ENCODE data around the gene NHERF2.

Gene NHERF2

DNA sequence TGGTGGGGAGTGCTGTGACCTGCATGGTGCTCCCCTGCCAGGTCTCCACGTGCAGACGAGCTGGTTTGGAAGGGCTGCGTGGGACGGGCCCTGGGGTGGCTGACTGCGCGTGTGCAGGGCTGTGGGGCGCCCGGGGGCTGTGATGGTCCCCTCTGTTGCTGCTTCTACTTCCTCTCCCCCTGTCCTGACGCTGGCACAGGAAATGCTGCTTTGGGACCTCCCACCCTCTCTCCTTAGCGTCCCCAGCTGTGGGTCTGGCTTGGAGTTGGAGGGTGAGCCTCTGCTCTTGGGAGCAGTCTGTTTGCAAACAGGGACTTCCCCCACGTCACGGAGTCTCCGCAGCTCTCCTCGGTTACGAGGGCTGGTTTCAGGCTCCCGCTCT is 56.3 kb downstream of the NHERF2 start:
- no peaks in the 10 kb centered on the region for H3K4me1 ChIP-seq (ENCODE audit: control insufficient read depth, insufficient read depth, low read length, poor library complexity, severe bottlenecking)
- no peak for DNase-seq
- H3K27ac ChIP-seq (ENCODE audit: insufficient read depth, low read length, poor library complexity, severe bottlenecking), result no peak overlapping the region
- H3K36me3 ChIP-seq (ENCODE audit: control insufficient read depth, insufficient read depth, low read length), result peaks cover 83% of the 10 kb centered on the region
- no peak overlapping the region for H3K4me3 ChIP-seq (ENCODE audit: insufficient read depth, low read depth, low read length, poor library complexity, severe bottlenecking)
- H3K9me3 ChIP-seq (ENCODE audit: control insufficient read depth, low read length), result no peaks in the 10 kb centered on the region
- no peaks in the 10 kb centered on the region for H3K27me3 ChIP-seq (replicated peaks; ENCODE audit: control insufficient read depth, insufficient read depth, low read length, poor library complexity, severe bottlenecking)

GRCh38 chr16:2083409-2083808 is 56.7 kb downstream of the NHERF2 start:
- H3K4me3 ChIP-seq (ENCODE audit: insufficient read depth, low read depth, low read length, poor library complexity, severe bottlenecking), result no peak overlapping the region
- peaks cover 87% of the 10 kb centered on the region for H3K36me3 ChIP-seq (ENCODE audit: control insufficient read depth, insufficient read depth, low read length)
- no peaks in the 10 kb centered on the region for H3K9me3 ChIP-seq (ENCODE audit: control insufficient read depth, low read length)
- no peaks in the 10 kb centered on the region for H3K27me3 ChIP-seq (replicated peaks; ENCODE audit: control insufficient read depth, insufficient read depth, low read length, poor library complexity, severe bottlenecking)
- H3K4me1 ChIP-seq (ENCODE audit: control insufficient read depth, insufficient read depth, low read length, poor library complexity, severe bottlenecking), result no peaks in the 10 kb centered on the region
- H3K27ac ChIP-seq (ENCODE audit: insufficient read depth, low read length, poor library complexity, severe bottlenecking), result no peak overlapping the region
- DNase-seq, result no peak

GRCh38 chr16:2083876-2084780 is 57.4 kb downstream of the NHERF2 start:
- H3K36me3 ChIP-seq (ENCODE audit: control insufficient read depth, insufficient read depth, low read length), result peaks cover 87% of the 10 kb centered on the region
- no peak for DNase-seq
- H3K4me1 ChIP-seq (ENCODE audit: control insufficient read depth, insufficient read depth, low read length, poor library complexity, severe bottlenecking), result no peaks in the 10 kb centered on the region
- no peaks in the 10 kb centered on the region for H3K27me3 ChIP-seq (replicated peaks; ENCODE audit: control insufficient read depth, insufficient read depth, low read length, poor library complexity, severe bottlenecking)
- no peaks in the 10 kb centered on the region for H3K9me3 ChIP-seq (ENCODE audit: control insufficient read depth, low read length)
- no peak overlapping the region for H3K27ac ChIP-seq (ENCODE audit: insufficient read depth, low read length, poor library complexity, severe bottlenecking)
- no peak overlapping the region for H3K4me3 ChIP-seq (ENCODE audit: insufficient read depth, low read depth, low read length, poor library complexity, severe bottlenecking)

DNA sequence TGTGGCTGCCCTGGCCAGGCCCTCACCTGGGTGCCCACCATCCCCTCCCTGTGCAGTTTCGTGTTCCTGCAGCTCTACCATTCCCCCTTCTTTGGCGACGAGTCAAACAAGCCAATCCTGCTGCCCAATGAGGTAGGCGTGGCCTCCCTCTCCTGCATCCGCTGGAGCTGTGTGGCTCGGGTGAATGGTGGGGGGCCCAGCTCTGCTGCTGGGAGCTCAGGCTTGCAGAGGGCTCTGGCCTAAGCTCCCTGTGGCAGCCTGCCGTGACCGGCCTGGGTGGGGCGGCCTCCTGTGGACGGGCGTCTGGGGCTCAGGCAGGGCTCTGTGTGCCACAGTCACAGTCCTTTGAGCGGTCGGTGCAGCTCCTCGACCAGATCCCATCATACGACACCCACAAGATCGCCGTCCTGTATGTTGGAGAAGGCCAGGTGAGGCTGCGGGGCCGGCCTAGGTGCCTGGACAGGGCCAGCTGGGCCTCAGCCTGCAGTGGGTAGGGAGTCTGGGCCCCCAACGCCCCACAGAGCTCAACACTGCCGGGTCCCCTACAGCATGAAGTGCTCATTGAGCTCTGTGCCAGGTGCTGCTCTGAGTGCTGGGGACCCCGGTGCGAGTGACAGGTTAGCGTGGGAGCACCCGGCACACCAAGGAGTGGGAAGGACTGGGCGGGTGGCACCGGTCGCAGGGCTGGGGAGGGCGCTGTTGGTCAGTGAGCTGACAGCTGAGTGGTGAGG is 58.4 kb downstream of the NHERF2 start:
- DNase-seq, result no peak
- Histone ChIP-seq H3K4me3 (ENCODE audit: insufficient read depth, low read depth, low read length, poor library complexity, severe bottlenecking) (no peak overlapping the region), H3K4me1 (ENCODE audit: control insufficient read depth, insufficient read depth, low read length, poor library complexity, severe bottlenecking) (no peaks in the 10 kb centered on the region), H3K9me3 (ENCODE audit: control insufficient read depth, low read length) (no peaks in the 10 kb centered on the region), H3K27me3 (replicated peaks; ENCODE audit: control insufficient read depth, insufficient read depth, low read length, poor library complexity, severe bottlenecking) (no peaks in the 10 kb centered on the region), H3K27ac (ENCODE audit: insufficient read depth, low read length, poor library complexity, severe bottlenecking) (no peak overlapping the region), H3K36me3 (ENCODE audit: control insufficient read depth, insufficient read depth, low read length) (peaks cover 86% of the 10 kb centered on the region)

- H3K4me3 ChIP-seq (ENCODE audit: insufficient read depth, low read depth, low read length, poor library complexity, severe bottlenecking), result no peak overlapping the region
- H3K36me3 ChIP-seq (ENCODE audit: control insufficient read depth, insufficient read depth, low read length), result peaks cover 89% of the 10 kb centered on the region
- H3K4me1 ChIP-seq (ENCODE audit: control insufficient read depth, insufficient read depth, low read length, poor library complexity, severe bottlenecking), result no peaks in the 10 kb centered on the region
- no peak overlapping the region for H3K27ac ChIP-seq (ENCODE audit: insufficient read depth, low read length, poor library complexity, severe bottlenecking)
- no peaks in the 10 kb centered on the region for H3K27me3 ChIP-seq (replicated peaks; ENCODE audit: control insufficient read depth, insufficient read depth, low read length, poor library complexity, severe bottlenecking)
- no peaks in the 10 kb centered on the region for H3K9me3 ChIP-seq (ENCODE audit: control insufficient read depth, low read length)
- DNase-seq, result no peak
These were observed 59.0 kb downstream of the NHERF2 start for GRCh38 chr16:2085669-2086068.

GRCh38 chr16:2086106-2086742 is 59.5 kb downstream of the NHERF2 start:
- Histone ChIP-seq H3K27me3 (replicated peaks; ENCODE audit: control insufficient read depth, insufficient read depth, low read length, poor library complexity, severe bottlenecking) (no peaks in the 10 kb centered on the region), H3K27ac (ENCODE audit: insufficient read depth, low read length, poor library complexity, severe bottlenecking) (no peak overlapping the region), H3K4me1 (ENCODE audit: control insufficient read depth, insufficient read depth, low read length, poor library complexity, severe bottlenecking) (no peaks in the 10 kb centered on the region), H3K4me3 (ENCODE audit: insufficient read depth, low read depth, low read length, poor library complexity, severe bottlenecking) (no peak overlapping the region), H3K9me3 (ENCODE audit: control insufficient read depth, low read length) (no peaks in the 10 kb centered on the region), H3K36me3 (ENCODE audit: control insufficient read depth, insufficient read depth, low read length) (peaks cover 85% of the 10 kb centered on the region)
- no peak for DNase-seq

- no peaks in the 10 kb centered on the region for H3K4me1 ChIP-seq (ENCODE audit: control insufficient read depth, insufficient read depth, low read length, poor library complexity, severe bottlenecking)
- H3K27me3 ChIP-seq (replicated peaks; ENCODE audit: control insufficient read depth, insufficient read depth, low read length, poor library complexity, severe bottlenecking), result no peaks in the 10 kb centered on the region
These were observed 60.4 kb downstream of the NHERF2 start for GRCh38 chr16:2086812-2087747.

DNA sequence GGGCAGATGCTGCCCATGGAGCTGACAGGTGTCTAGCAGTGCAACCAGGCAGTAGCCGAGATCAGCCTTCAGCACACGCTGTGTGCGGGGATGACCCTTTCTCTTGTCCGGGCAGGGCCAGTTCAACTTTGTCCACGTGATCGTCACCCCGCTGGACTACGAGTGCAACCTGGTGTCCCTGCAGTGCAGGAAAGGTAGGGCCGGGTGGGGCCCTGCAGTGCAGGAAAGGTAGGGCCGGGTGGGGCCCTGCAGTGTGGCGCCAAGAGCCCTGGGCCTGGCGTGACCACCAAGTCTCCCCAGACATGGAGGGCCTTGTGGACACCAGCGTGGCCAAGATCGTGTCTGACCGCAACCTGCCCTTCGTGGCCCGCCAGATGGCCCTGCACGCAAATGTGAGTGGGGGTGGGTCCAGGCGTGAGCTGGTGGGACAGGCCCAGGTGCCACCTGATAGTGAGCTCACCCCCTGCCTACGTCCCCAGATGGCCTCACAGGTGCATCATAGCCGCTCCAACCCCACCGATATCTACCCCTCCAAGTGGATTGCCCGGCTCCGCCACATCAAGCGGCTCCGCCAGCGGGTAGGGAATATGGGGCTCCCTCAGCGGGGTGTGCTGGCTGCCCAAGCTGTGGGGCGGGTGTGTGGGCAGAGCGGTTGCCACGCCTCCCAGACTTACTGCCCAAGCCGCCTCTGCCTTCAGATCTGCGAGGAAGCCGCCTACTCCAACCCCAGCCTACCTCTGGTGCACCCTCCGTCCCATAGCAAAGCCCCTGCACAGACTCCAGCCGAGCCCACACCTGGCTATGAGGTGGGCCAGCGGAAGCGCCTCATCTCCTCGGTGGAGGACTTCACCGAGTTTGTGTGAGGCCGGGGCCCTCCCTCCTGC is 61.3 kb downstream of the NHERF2 start:
- Histone ChIP-seq H3K4me1 (ENCODE audit: control insufficient read depth, insufficient read depth, low read length, poor library complexity, severe bottlenecking) (no peaks in the 10 kb centered on the region), H3K36me3 (ENCODE audit: control insufficient read depth, insufficient read depth, low read length) (peaks cover 69% of the 10 kb centered on the region), H3K4me3 (ENCODE audit: insufficient read depth, low read depth, low read length, poor library complexity, severe bottlenecking) (no peak overlapping the region), H3K9me3 (ENCODE audit: control insufficient read depth, low read length) (no peaks in the 10 kb centered on the region), H3K27me3 (replicated peaks; ENCODE audit: control insufficient read depth, insufficient read depth, low read length, poor library complexity, severe bottlenecking) (no peaks in the 10 kb centered on the region), H3K27ac (ENCODE audit: insufficient read depth, low read length, poor library complexity, severe bottlenecking) (no peak overlapping the region)
- DNase-seq, result no peak

More at GRCh38 chr16:2086812-2087747, 60.4 kb downstream of the NHERF2 start:
- Histone ChIP-seq H3K9me3 (ENCODE audit: control insufficient read depth, low read length) (no peaks in the 10 kb centered on the region), H3K36me3 (ENCODE audit: control insufficient read depth, insufficient read depth, low read length) (peaks cover 76% of the 10 kb centered on the region), H3K4me3 (ENCODE audit: insufficient read depth, low read depth, low read length, poor library complexity, severe bottlenecking) (no peak overlapping the region), H3K27ac (ENCODE audit: insufficient read depth, low read length, poor library complexity, severe bottlenecking) (no peak overlapping the region)
- no peak for DNase-seq
